ENCODE results near the gene OR5W2.
"Not testable (repeated sequence)": the region's sequence is repeated elsewhere in the genome, so short reads cannot be mapped to it uniquely, and the experiment has no call there.

OR5W2 gene
- 0 reads per million in 2 donors for total RNA-seq

- DNase-seq, result no peak
These were observed at the start of gene OR5W2 for GRCh38 chr11:55914482-55914881. Gene OR5W2 (minus strand): TSS chr11:55914582. CDS start chr11:55914582, 0 bp downstream.

GRCh38 chr11:55956521-55956920 is 42.1 kb upstream of the OR5W2 start:
- DNase-seq, result no peak

DNA sequence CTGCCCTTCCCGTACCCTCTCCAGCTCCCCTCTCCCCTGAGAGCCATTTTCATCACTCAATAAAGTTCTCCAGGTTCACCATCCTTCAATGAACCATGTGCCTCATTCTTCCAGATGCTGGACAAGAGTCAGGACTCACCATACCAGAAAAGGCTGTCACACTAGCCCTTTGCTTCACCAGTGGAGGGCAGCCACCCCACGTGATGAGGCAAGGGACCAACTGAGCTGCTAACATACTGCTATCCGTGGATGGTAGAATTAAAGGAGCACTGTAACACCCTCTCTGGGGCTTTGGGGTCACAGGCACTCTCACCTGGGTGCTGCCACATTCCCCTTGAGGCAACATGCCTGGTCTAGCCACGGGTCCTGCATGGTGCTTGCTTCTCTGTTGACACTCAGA is 34.9 kb upstream of the OR5W2 start:
- DNase-seq, result no peak

DNA sequence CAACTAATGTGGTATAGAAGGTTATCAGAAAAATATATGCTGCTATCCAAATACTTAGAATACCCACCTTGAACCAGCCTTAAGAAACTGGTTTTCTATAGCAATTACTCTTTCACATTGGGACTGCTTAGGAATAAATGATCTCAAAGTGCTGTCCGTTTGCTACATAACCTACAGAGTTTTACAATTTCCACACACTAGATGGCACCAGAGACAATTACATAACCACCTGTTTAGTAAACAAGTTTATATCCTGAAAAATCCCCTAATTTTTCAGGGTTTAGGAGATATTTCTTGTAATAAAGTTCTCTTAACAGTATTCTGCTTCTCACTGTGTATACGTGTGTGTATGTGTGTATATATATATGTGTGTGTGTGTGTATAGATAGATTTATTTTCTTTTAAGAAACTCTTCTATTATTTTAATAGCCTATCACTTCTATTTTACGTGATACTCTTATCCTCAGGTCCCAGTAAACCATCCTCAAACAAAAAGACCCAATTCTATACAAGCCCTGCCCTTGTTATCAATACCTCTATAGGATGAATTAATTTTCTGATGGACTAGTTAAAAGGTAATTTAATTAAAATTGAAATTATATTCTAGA is 28.5 kb upstream of the OR5W2 start:
- peak in 1 of 5 experiments; percentile 4 for DNase-seq

GRCh38 chr11:55936300-55936699 is 21.9 kb upstream of the OR5W2 start, which contains the start of gene OR5I1:
Gene OR5I1 (minus strand): TSS chr11:55936400. CDS start chr11:55936400, 0 bp downstream.
- DNase-seq, result no peak

GRCh38 chr11:55920537-55920936 is 6.2 kb upstream of the OR5W2 start:
- DNase-seq, result no peak

DNA sequence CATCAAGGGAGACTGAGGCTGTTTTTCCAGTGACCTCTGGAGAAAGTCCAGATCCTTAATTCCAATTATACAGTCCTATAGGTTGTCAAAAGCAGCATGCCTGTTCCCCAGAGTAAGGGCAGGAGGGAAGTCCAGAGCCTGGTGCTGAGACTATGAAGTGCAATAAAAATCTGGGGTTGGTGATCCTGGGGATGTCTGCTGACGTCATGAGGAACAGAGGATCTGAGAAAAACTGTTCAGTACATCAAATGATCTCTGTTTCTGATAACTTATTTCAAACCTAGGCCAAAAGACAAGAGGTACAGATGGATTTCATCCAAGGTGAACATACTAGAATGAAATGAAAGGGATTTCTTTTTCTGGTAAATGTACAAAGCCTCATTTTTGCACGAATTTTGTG is 12.1 kb downstream of the OR5W2 start:
- no peak for DNase-seq

GRCh38 chr11:55895216-55895615 is 19.2 kb downstream of the OR5W2 start:
- DNase-seq, result no peak

- not testable (repeated sequence) for DNase-seq
These were observed 28.9 kb downstream of the OR5W2 start for GRCh38 chr11:55885481-55885880.

DNA sequence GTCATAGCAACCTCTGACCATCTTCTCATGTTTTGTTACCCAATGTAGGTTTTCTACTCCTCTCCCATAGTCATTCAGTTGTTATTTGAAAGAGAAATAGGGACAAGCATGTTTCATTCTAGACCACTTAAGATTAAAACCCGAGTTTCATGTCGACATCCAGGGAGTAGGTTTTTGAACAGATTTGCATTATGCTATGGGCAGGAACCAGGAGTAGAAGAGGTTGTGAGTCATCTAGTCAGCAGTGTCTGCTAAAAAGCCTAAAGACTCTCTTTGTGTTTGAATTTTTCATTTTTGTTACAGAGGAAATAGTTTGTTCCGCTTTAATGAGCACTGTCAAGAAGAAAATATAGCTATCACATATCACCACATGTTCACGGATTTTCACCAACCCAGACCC is 29.4 kb downstream of the OR5W2 start:
- not testable (repeated sequence) for DNase-seq

GRCh38 chr11:55882997-55883396 is 31.4 kb downstream of the OR5W2 start, which contains the start of gene TRIM51:
Gene TRIM51 (plus strand): TSS chr11:55883297. CDS start chr11:55885429, 2,132 bp downstream.
- DNase-seq, result not testable (repeated sequence)

GRCh38 chr11:55873146-55873545 is 41.2 kb downstream of the OR5W2 start:
- DNase-seq, result not testable (repeated sequence)

DNA sequence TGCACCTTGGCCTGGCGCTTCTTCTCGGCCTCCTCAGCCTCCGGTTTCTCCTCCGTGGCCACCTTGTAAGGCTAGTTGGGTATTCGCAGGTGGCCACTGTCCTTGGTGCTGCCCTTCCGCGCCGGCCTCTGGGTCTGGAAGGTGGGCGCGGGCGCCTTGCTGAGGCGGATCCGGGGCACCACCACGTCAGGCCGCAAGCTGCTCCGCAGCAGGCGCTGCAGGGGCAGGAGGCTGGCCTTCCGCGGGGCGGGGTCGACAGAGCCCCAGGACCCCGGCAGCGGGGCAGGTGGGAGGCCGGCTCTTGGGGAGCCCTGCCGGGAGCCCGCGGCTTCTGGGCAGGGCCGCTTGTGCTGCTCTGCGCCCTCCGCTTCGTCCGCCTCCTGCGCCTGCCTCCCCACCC is 41.7 kb downstream of the OR5W2 start:
- not testable (repeated sequence) for DNase-seq

DNA sequence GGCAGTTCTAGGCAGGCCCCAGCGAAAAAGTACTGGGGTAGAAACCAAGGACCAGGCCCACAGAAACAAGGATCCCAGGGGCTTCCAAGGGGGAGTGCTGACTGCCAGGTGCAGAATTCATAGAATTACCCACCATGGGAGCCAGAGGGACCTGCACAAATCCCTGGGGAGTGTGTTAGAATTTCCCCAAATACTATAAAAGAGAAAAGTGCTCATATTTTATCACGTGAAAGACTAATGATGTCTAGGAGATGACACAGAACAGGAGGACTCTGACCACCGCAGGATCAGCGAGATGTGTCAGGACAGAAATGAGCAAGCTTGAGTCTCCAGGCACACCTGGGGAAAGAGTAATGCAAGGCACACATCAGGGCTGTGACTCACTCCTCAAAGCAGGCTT is 47.0 kb downstream of the OR5W2 start:
- DNase-seq, result not testable (repeated sequence)

Data from T-helper 2 cell (primary cell).